Measurements from ENCODE around the gene OPRM1.

- TF ChIP-seq, protein P1, sequence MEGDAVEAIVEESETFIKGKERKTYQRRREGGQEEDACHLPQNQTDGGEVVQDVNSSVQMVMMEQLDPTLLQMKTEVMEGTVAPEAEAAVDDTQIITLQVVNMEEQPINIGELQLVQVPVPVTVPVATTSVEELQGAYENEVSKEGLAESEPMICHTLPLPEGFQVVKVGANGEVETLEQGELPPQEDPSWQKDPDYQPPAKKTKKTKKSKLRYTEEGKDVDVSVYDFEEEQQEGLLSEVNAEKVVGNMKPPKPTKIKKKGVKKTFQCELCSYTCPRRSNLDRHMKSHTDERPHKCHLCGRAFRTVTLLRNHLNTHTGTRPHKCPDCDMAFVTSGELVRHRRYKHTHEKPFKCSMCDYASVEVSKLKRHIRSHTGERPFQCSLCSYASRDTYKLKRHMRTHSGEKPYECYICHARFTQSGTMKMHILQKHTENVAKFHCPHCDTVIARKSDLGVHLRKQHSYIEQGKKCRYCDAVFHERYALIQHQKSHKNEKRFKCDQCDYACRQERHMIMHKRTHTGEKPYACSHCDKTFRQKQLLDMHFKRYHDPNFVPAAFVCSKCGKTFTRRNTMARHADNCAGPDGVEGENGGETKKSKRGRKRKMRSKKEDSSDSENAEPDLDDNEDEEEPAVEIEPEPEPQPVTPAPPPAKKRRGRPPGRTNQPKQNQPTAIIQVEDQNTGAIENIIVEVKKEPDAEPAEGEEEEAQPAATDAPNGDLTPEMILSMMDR (IDR thresholded peaks at IDR 0.05): no peak
- TF ChIP-seq EZH2 (IDR thresholded peaks at IDR 0.05) (no peak), EZH2phosphoT487 (IDR thresholded peaks at IDR 0.05) (no peak)
Observed at GRCh38 chr6:154257067-154257466, 218.0 kb downstream of the OPRM1 start.
